ENCODE results near the gene USP53. TPM values are rescaled to one million over a fixed set of nuclear protein-coding genes. Genes with fewer than 3 reads are reported as not detected.

Gene USP53
- total and polyA plus RNA-seq, 2 of the 13 experiments (the other 11 are each of a cell fraction or from before 2014, with no cell fraction given), result 5.3 to 8.1 TPM

DNA sequence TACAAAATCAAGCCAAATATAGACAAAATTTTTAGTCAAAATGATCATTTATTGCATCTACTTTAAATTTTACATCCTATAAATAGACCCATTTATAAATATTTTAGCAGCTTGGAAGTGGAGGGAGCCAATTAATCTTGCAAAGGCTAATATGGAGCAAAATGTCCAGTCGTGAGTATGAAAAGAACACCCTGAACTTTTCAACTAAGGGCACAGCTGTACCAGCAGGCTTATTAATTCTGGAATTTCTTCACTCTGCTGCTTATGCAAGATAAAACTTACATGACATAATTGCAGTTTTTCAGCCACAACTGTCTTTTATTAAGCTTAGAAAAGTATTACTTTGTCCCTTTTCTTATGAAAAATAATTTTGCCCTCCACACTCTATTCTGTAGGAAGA is 22.9 kb upstream of the USP53 start:
- FAIRE-seq (no peak), DNase-seq (ENCODE audit: low spot score) (no peak), ATAC-seq (no peak)
- Histone ChIP-seq H3K27ac (ENCODE audit: extremely low read length, insufficient read depth, low read length) (no peak overlapping the region), H3K4me1 (ENCODE audit: insufficient read depth, low read length) (no peaks in the 10 kb centered on the region), H3K79me2 (ENCODE audit: insufficient read depth, low read length) (no peaks in the 10 kb centered on the region), H3K9ac (ENCODE audit: insufficient read depth, low read depth, low read length) (no peak overlapping the region), H3K9me3 (ENCODE audit: low read length) (no peaks in the 10 kb centered on the region), H3K4me3 (replicated peaks in 1 of 3; ENCODE audit: insufficient read depth in 1 of 3, low read depth in 2 of 3, low read length in 3 of 3) (no peak overlapping the region), H4K20me1 (ENCODE audit: insufficient read depth, low read length) (no peaks in the 10 kb centered on the region), H3K36me3 (replicated peaks in 1 of 2; ENCODE audit: control insufficient read depth in 1 of 2, insufficient read depth in 2 of 2, low read length in 2 of 2) (no peaks in the 10 kb centered on the region), H3K27me3 (ENCODE audit: control insufficient read depth in 1 of 2, insufficient read depth in 2 of 2, low read length in 2 of 2) (no peaks in the 10 kb centered on the region), H2AFZ (ENCODE audit: low read length) (no peak overlapping the region), H3K4me2 (ENCODE audit: low read depth, low read length) (no peak overlapping the region)
- BruUV-seq (replicated peaks), result no TSS peak
- ChIA-PET CTCF (ENCODE audit: low intra/inter-chr PET ratio, low total read pairs) (no interaction called here), POLR2A (no interaction called here)
- TF ChIP-seq, protein P1, sequence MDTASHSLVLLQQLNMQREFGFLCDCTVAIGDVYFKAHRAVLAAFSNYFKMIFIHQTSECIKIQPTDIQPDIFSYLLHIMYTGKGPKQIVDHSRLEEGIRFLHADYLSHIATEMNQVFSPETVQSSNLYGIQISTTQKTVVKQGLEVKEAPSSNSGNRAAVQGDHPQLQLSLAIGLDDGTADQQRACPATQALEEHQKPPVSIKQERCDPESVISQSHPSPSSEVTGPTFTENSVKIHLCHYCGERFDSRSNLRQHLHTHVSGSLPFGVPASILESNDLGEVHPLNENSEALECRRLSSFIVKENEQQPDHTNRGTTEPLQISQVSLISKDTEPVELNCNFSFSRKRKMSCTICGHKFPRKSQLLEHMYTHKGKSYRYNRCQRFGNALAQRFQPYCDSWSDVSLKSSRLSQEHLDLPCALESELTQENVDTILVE (CRISPR knock-in tag; IDR thresholded peaks at IDR 0.05), result no peak
- no peak for TF ChIP-seq ZSCAN20 (CRISPR knock-in tag; IDR thresholded peaks at IDR 0.05; ENCODE audit: borderline replicate concordance)
- no peak for TF ChIP-seq NFKB2 (CRISPR knock-in tag; IDR thresholded peaks at IDR 0.05; ENCODE audit: borderline replicate concordance)
- TF ChIP-seq, protein P2, sequence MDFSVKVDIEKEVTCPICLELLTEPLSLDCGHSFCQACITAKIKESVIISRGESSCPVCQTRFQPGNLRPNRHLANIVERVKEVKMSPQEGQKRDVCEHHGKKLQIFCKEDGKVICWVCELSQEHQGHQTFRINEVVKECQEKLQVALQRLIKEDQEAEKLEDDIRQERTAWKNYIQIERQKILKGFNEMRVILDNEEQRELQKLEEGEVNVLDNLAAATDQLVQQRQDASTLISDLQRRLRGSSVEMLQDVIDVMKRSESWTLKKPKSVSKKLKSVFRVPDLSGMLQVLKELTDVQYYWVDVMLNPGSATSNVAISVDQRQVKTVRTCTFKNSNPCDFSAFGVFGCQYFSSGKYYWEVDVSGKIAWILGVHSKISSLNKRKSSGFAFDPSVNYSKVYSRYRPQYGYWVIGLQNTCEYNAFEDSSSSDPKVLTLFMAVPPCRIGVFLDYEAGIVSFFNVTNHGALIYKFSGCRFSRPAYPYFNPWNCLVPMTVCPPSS (IDR thresholded peaks at IDR 0.05), result no peak
- no peak for TF ChIP-seq SMARCE1 (IDR thresholded peaks at IDR 0.05; ENCODE audit: borderline replicate concordance)
- no peak for TF ChIP-seq ZNF570 (CRISPR knock-in tag; IDR thresholded peaks at IDR 0.05; ENCODE audit: borderline replicate concordance)
- TF ChIP-seq ASH2L (IDR thresholded peaks at IDR 0.05; ENCODE audit: insufficient read length, low read depth, low read length), result no peak
- no peak for TF ChIP-seq ZNF674 (CRISPR knock-in tag; IDR thresholded peaks at IDR 0.05; ENCODE audit: low read depth)
- TF ChIP-seq, protein P3, sequence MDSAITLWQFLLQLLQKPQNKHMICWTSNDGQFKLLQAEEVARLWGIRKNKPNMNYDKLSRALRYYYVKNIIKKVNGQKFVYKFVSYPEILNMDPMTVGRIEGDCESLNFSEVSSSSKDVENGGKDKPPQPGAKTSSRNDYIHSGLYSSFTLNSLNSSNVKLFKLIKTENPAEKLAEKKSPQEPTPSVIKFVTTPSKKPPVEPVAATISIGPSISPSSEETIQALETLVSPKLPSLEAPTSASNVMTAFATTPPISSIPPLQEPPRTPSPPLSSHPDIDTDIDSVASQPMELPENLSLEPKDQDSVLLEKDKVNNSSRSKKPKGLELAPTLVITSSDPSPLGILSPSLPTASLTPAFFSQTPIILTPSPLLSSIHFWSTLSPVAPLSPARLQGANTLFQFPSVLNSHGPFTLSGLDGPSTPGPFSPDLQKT (CRISPR knock-in tag; IDR thresholded peaks at IDR 0.05; ENCODE audit: borderline replicate concordance), result no peak
- TF ChIP-seq RXRB (CRISPR knock-in tag; IDR thresholded peaks at IDR 0.05; ENCODE audit: borderline replicate concordance), result no peak
- no peak for TF ChIP-seq ZSCAN22 (CRISPR knock-in tag; IDR thresholded peaks at IDR 0.05)
- TF ChIP-seq, protein P4, sequence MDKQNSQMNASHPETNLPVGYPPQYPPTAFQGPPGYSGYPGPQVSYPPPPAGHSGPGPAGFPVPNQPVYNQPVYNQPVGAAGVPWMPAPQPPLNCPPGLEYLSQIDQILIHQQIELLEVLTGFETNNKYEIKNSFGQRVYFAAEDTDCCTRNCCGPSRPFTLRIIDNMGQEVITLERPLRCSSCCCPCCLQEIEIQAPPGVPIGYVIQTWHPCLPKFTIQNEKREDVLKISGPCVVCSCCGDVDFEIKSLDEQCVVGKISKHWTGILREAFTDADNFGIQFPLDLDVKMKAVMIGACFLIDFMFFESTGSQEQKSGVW (CRISPR knock-in tag; IDR thresholded peaks at IDR 0.05; ENCODE audit: borderline replicate concordance), result no peak
- TF ChIP-seq GATA4 (IDR thresholded peaks at IDR 0.05; ENCODE audit: borderline replicate concordance, low read depth), result no peak
- no peak for TF ChIP-seq HDAC6 (IDR thresholded peaks at IDR 0.05; ENCODE audit: low read depth, low read length)
- 8% methylated on average over 1 of the region's 1 CpG for WGBS (ENCODE audit: low lambda C conversion rate)
- intact Hi-C loops (cut with micrococcal nuclease; ENCODE audit: unreplicated experiment) (no loop called here), in situ Hi-C loops (cut with HindIII; ENCODE audit: extremely low pct_ligation_motif_present, low pct_unique_long_range_greater_than_20kb) (no loop called here)
